Measurements from ENCODE around the gene CCDC102B.

GRCh38 chr18:68935686-68936085, 137.8 kb downstream of the CCDC102B start:
- TF ChIP-seq SIN3A (IDR thresholded peaks at IDR 0.05; ENCODE audit: borderline replicate concordance, insufficient read depth, low read length) (no peak), TAF1 (IDR thresholded peaks at IDR 0.05; ENCODE audit: borderline replicate concordance, insufficient read depth, low read length) (no peak), POLR2AphosphoS5 (IDR thresholded peaks at IDR 0.05; ENCODE audit: low read depth, low read length) (no peak), REST (IDR thresholded peaks at IDR 0.05; ENCODE audit: insufficient read depth in 1 of 2, low read depth in 2 of 2, low read length in 2 of 2) (peak in 1 of 2 experiments; percentile 79; a peak in 2 of 4 replicates)

All from PFSK-1 (cell line).